Stimulated activated CD4-positive, alpha-beta T cell treated with anti-CD3 and anti-CD28 coated beads, Interleukin-2, amount 100 ng/mL, for 48 hours (primary cell): ENCODE data around the gene FCF1.

Experiments
- DNase-seq, 2 donors: peaks; one replicate each; pipeline ENCODE4 v3.0.0-alpha.2; 2020

FCF1 gene

GRCh38 chr14:74712499-74713394, at the start of gene FCF1, which contains the start of gene AREL1:
Gene FCF1 (plus strand): TSS chr14:74713144. CDS start chr14:74713198, 54 bp downstream.
Gene AREL1 (minus strand): TSS chr14:74713080. CDS start chr14:74685615, 27,465 bp downstream.
- peak; percentile 64 to 71 for DNase-seq

- no peak for DNase-seq
Measured at GRCh38 chr14:74663884-74664283, 49.1 kb upstream of the FCF1 start.

- DNase-seq: no peak
Measured at GRCh38 chr14:74664717-74665116, 48.2 kb upstream of the FCF1 start.

- no peak for DNase-seq
Measured at GRCh38 chr14:74667758-74668157, 45.2 kb upstream of the FCF1 start.

GRCh38 chr14:74669256-74669655, 43.7 kb upstream of the FCF1 start:
- DNase-seq: no peak

- DNase-seq: no peak
Measured at GRCh38 chr14:74669846-74670245, 43.1 kb upstream of the FCF1 start.

- no peak for DNase-seq
Measured at GRCh38 chr14:74670726-74671411, 42.1 kb upstream of the FCF1 start.

- DNase-seq: no peak
Measured at GRCh38 chr14:74671789-74672188, 41.2 kb upstream of the FCF1 start.

- no peak for DNase-seq
Measured at GRCh38 chr14:74673768-74674167, 39.2 kb upstream of the FCF1 start.

GRCh38 chr14:74675219-74675618, 37.7 kb upstream of the FCF1 start:
- no peak for DNase-seq

- DNase-seq: no peak
Measured at GRCh38 chr14:74682169-74682952, 30.6 kb upstream of the FCF1 start.

GRCh38 chr14:74683406-74683805, 29.5 kb upstream of the FCF1 start:
- no peak for DNase-seq

GRCh38 chr14:74684434-74684833, 28.5 kb upstream of the FCF1 start:
- no peak for DNase-seq

GRCh38 chr14:74685056-74685455, 27.9 kb upstream of the FCF1 start:
- DNase-seq: no peak

- DNase-seq: no peak
Measured at GRCh38 chr14:74685921-74686678, 26.8 kb upstream of the FCF1 start.

GRCh38 chr14:74691456-74691855, 21.5 kb upstream of the FCF1 start:
- no peak for DNase-seq

- no peak for DNase-seq
Measured at GRCh38 chr14:74693191-74693590, 19.8 kb upstream of the FCF1 start.

- no peak for DNase-seq
Measured at GRCh38 chr14:74695406-74695805, 17.5 kb upstream of the FCF1 start.

- no peak for DNase-seq
Measured at GRCh38 chr14:74697011-74697410, 15.9 kb upstream of the FCF1 start.

- DNase-seq: no peak
Measured at GRCh38 chr14:74697543-74697942, 15.4 kb upstream of the FCF1 start.

GRCh38 chr14:74697976-74698375, 15.0 kb upstream of the FCF1 start:
- DNase-seq: no peak

- DNase-seq: no peak
Measured at GRCh38 chr14:74698465-74698864, 14.5 kb upstream of the FCF1 start.

GRCh38 chr14:74702293-74702692, 10.7 kb upstream of the FCF1 start:
- no peak for DNase-seq
